Astrocyte (in vitro differentiated cells and primary cell): ENCODE results near the gene DNAJA1.

Experiments
- CTCF ChIP-seq: IDR thresholded peaks from 2 replicates; pipeline ENCODE4 v1.5.1; 2011; ENCODE audit warnings: low read depth, mild to moderate bottlenecking, inconsistent platforms, low read length, moderate library complexity; ENCODE audit not compliant: insufficient read depth
- EZH2 ChIP-seq: IDR thresholded peaks from 2 replicates; pipeline ENCODE4 v1.6.1; 2012; ENCODE audit warnings: mild to moderate bottlenecking, low read length, inconsistent platforms; ENCODE audit not compliant: insufficient read depth

DNA sequence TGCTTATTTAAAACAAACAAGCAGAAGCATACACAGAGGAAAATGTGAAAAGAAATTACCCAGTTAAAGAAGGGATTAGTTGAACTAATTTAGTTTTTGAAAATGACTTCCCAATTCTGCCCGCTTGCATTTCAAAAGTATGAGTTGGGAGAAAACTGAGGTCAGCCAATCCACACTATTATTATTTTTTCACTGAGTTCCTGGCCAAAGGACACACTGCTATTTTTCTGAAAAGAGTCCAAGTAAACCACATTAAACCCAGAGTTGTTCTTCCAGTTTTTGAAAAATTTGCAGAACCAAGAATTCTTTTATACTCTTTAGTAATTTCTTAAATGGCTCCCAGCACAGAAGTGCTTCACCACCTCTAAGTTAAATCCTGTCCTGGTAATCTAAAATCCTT is 43.9 kb downstream of the DNAJA1 start:
- TF ChIP-seq CTCF, result no peak
- TF ChIP-seq EZH2, result no peak
